Upper lobe of left lung (tissue), 4 donors: Measurements from ENCODE around the gene SEMA4D.

Source experiments
- CTCF ChIP-seq, 6 experiments: fragments of 450-650 bp in 4 of 6; fragments of 200-600 bp in 2 of 6; sonication (generic) in 2 of 6; IDR thresholded peaks; one replicate each; pipeline ENCODE4 v1.5.1; 2016 to 2019; ENCODE audit warnings: antibody characterized with exemption in 6 of 6
- EP300 ChIP-seq, 4 donors: sonication (generic); formaldehyde crosslinking; IDR thresholded peaks; one replicate each; pipeline ENCODE4 v1.5.1; 2017; ENCODE audit warnings: antibody characterized with exemption in 4 of 4, control low read depth in 2 of 4

- no peak for TF ChIP-seq CTCF (IDR thresholded peaks at IDR 0.05)
- TF ChIP-seq EP300 (IDR thresholded peaks at IDR 0.05) = no peak
Observed at GRCh38 chr9:89383721-89384300, 114.1 kb downstream of the SEMA4D start.
